Activated B cell treated with CpG ODN at 0.5 μM for 24 hours (primary cell): ENCODE data around the gene COASY. TPM values are rescaled to one million over a fixed set of nuclear protein-coding genes. Genes with fewer than 3 reads are reported as not detected.
"Not testable (repeated sequence)": the region's sequence is repeated elsewhere in the genome, so short reads cannot be mapped to it uniquely, and the experiment has no call there.

Experiments
- ATAC-seq: fragments of 200-7000 bp; cut with Tn5 transposase; one replicate; pipeline ENCODE4 v1.10.0; 2021; ENCODE audit warnings: low read depth, mild to moderate bottlenecking, moderate library complexity
- CTCF ChIA-PET: fragments of 350-600 bp; sonication (Branson Sonifier 250); formaldehyde crosslinking; loops from one replicate; lab custom pipeline; 2021; ENCODE audit warnings: antibody characterized with exemption; lab: Charles Lee
- POLR2A ChIA-PET: fragments of 350-600 bp; sonication (Branson Sonifier 250); formaldehyde crosslinking; loops from one replicate; lab custom pipeline; 2021; ENCODE audit warnings: antibody characterized with exemption; lab: Charles Lee
- DNase-seq: peaks from one replicate; pipeline ENCODE4 v3.0.0; 2022
- H3K27ac Mint-ChIP-seq: one replicate; pipeline ENCODE4 v1.8.0; 2020; ENCODE audit warnings: mixed read lengths
- H3K27me3 Mint-ChIP-seq: one replicate; pipeline ENCODE4 v1.8.0; 2021; ENCODE audit warnings: mixed read lengths
- H3K36me3 Mint-ChIP-seq: one replicate; pipeline ENCODE4 v1.8.0; 2021; ENCODE audit warnings: low read depth, mixed read lengths
- H3K4me1 Mint-ChIP-seq: one replicate; pipeline ENCODE4 v1.8.0; 2021; ENCODE audit warnings: mixed read lengths
- H3K4me3 Mint-ChIP-seq: one replicate; pipeline ENCODE4 v1.8.0; 2020; ENCODE audit warnings: mild to moderate bottlenecking, mixed read lengths
- H3K9me3 Mint-ChIP-seq: one replicate; pipeline ENCODE4 v1.8.0; 2020; ENCODE audit warnings: mixed read lengths
- intact Hi-C: fragments of 100-400 bp; cut with micrococcal nuclease; formaldehyde crosslinking; loops from one replicate; pipeline ENCODE4 v1.15.1; 2024
- total RNA-seq: library from RNA; stranded (reverse); gene quantifications from 2 replicates; pipeline ENCODE4 v1.2.3, GENCODE V29; 2022
- TF ChIP-seq, protein P1 (sequence below): fragments of 200-600 bp; IDR thresholded peaks from one replicate; pipeline ENCODE4 v1.8.0; 2022; ENCODE audit warnings: antibody characterized with exemption, mild to moderate bottlenecking

COASY gene
- total RNA-seq, 1 donor from 2014 or later: 94.9 TPM

- DNase-seq (no peak), ATAC-seq (peak; percentile 75)
- Mint-ChIP-seq H3K4me3 (no peak overlapping the region), H3K36me3 (peaks cover 30% of the 10 kb centered on the region), H3K4me1 (peaks cover 66% of the 10 kb centered on the region), H3K27ac (peak overlapping the region; percentile 54), H3K27me3 (no peaks in the 10 kb centered on the region), H3K9me3 (no peaks in the 10 kb centered on the region)
- CTCF ChIA-PET: no interaction called here
- TF ChIP-seq, protein P1, sequence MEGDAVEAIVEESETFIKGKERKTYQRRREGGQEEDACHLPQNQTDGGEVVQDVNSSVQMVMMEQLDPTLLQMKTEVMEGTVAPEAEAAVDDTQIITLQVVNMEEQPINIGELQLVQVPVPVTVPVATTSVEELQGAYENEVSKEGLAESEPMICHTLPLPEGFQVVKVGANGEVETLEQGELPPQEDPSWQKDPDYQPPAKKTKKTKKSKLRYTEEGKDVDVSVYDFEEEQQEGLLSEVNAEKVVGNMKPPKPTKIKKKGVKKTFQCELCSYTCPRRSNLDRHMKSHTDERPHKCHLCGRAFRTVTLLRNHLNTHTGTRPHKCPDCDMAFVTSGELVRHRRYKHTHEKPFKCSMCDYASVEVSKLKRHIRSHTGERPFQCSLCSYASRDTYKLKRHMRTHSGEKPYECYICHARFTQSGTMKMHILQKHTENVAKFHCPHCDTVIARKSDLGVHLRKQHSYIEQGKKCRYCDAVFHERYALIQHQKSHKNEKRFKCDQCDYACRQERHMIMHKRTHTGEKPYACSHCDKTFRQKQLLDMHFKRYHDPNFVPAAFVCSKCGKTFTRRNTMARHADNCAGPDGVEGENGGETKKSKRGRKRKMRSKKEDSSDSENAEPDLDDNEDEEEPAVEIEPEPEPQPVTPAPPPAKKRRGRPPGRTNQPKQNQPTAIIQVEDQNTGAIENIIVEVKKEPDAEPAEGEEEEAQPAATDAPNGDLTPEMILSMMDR: no peak
- intact Hi-C loops: no loop called here
- POLR2A ChIA-PET: interaction anchor here (1.9 kb wide), 1 partner anchor 25 kb away, joined by 5 read pairs; no protein-coding TSS in a partner anchor
These were observed 41.4 kb downstream of the COASY start for GRCh38 chr17:42603318-42603717.

DNA sequence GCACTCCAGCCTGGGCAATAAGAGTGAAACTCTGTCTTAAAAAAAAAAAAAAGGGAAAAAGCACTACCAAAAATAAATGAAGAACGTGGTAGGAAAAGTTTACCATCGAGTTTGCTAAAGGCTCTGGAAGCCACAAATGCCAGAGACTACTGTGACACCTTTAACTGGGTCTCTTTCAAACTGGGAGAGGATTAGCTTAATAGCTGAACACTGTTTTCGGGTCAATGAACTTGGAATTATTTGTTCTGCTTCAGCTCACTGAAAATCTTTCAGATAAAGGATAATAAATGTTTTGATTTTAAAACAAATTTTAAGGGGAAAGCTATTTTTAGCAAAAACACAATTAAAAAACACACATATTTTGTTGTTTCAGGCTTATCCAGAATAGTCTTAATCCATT, 45.8 kb downstream of the COASY start:
- H3K4me1 Mint-ChIP-seq: peaks cover 60% of the 10 kb centered on the region
- DNase-seq (no peak), ATAC-seq (no peak)
- H3K36me3 Mint-ChIP-seq: peaks cover 33% of the 10 kb centered on the region
- H3K27me3 Mint-ChIP-seq: no peaks in the 10 kb centered on the region
- no peak overlapping the region for H3K27ac Mint-ChIP-seq
- peak overlapping the region; percentile 100 for H3K4me3 Mint-ChIP-seq
- intact Hi-C loops: loop anchor here (5.0 kb wide), 1 partner anchor 50 kb away; the partner anchor contains the start of gene TUBG2
- ChIA-PET POLR2A (interaction anchor here (0.7 to 3.3 kb wide), 13 partner anchors 8 to 781 kb away, joined by 3 to 43 read pairs (median 7); partner anchors contain the start of genes NAGLU, PLEKHH3, PSMC3IP and RPL27), CTCF (interaction anchor here (1.0 to 2.7 kb wide), 6 partner anchors 29 to 156 kb away, joined by 3 to 32 read pairs (median 5); partner anchors contain the start of gene PSMC3IP)
- TF ChIP-seq, protein P1: no peak
- H3K9me3 Mint-ChIP-seq: no peaks in the 10 kb centered on the region

DNA sequence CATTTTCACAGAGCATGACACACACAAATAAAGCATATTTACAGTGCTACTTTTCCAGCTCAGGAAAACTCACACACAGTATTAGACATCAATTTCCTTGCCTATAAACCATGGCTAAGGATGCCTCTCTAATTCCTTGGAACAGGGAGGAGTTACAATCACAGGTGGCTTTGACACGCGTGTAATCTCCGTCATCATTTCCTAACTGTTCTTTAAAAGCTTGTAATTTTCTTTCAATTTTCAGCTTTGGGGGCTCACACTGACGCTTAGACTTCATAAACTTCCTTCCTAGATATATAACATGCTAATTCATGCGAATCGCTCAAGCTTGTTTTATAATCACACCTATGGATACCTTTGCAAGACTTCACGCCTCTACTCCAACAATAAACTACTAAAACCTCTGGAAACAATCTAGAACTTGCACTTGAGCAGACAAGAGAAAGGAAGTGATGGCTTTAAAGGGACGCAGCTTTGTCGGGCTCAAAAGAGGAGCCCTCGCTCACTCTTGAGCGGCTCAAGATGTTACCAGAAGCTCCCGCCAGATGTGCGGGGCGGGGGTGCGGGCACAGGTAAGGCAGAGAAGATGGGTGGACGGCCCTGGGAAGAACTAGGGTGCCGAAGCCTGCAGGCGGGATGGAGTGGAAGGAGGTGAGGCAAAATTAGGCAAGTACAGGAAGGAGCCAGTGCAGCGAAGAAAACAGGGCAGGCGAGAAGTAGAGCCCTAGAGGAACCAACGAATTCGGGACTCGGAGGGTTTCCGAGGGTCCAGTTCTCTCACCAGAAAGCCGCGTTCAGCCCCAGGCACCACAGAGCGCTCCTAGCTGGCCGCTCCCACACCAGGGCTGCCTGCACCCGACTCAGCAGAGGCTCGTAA, 46.6 kb downstream of the COASY start:
- TF ChIP-seq, protein P1: no peak
- ATAC-seq: peak; percentile 49
- DNase-seq: no peak
- Mint-ChIP-seq H3K4me3 (peak overlapping the region; percentile 100), H3K27ac (peak overlapping the region; percentile 98), H3K4me1 (peaks cover 54% of the 10 kb centered on the region), H3K27me3 (no peaks in the 10 kb centered on the region), H3K9me3 (no peaks in the 10 kb centered on the region), H3K36me3 (peaks cover 31% of the 10 kb centered on the region)
- ChIA-PET POLR2A (interaction anchor here (0.6 to 3.3 kb wide), 30 partner anchors 9 to 759 kb away, joined by 3 to 43 read pairs (median 4); partner anchors contain the start of genes BECN1, NAGLU, PLEKHH3 and PSMC3IP), CTCF (interaction anchor here (1.0 to 2.7 kb wide), 8 partner anchors 10 to 215 kb away, joined by 3 to 32 read pairs (median 5); partner anchors contain the start of genes BECN1 and PSMC3IP)
- intact Hi-C loops: loop anchor here (1.0 to 5.0 kb wide), 5 partner anchors 30 to 97 kb away; partner anchors contain the start of gene TUBG2

- ATAC-seq (peak; percentile 90), DNase-seq (peak; percentile 98)
- CTCF ChIA-PET: interaction anchor here (1.0 to 2.7 kb wide), 5 partner anchors 9 to 215 kb away, joined by 3 to 32 read pairs (median 9); partner anchors contain the start of genes BECN1 and PSMC3IP
- Mint-ChIP-seq H3K4me1 (peaks cover 47% of the 10 kb centered on the region), H3K36me3 (peaks cover 38% of the 10 kb centered on the region), H3K27ac (peak within 1 kb of the TSS; percentile 98), H3K9me3 (no peaks in the 10 kb centered on the region), H3K27me3 (no peaks in the 10 kb centered on the region), H3K4me3 (peak within 1 kb of the TSS; percentile 100)
- TF ChIP-seq, protein P1: no peak
- intact Hi-C loops: loop anchor here (1.0 to 5.0 kb wide), 5 partner anchors 31 to 96 kb away; partner anchors contain the start of gene TUBG2
- POLR2A ChIA-PET: interaction anchor here (0.6 to 3.3 kb wide), 30 partner anchors 9 to 759 kb away, joined by 3 to 43 read pairs (median 4); partner anchors contain the start of genes BECN1, NAGLU, PLEKHH3 and PSMC3IP
These were observed 47.4 kb downstream of the COASY start, which contains the start of the genes RETREG3 and TUBG1 for GRCh38 chr17:42609182-42609813. Gene RETREG3 (minus strand): TSS chr17:42609374. CDS start chr17:42609324, 50 bp downstream. Gene TUBG1 (plus strand): TSS chr17:42609683. CDS start chr17:42609738, 55 bp downstream.

DNA sequence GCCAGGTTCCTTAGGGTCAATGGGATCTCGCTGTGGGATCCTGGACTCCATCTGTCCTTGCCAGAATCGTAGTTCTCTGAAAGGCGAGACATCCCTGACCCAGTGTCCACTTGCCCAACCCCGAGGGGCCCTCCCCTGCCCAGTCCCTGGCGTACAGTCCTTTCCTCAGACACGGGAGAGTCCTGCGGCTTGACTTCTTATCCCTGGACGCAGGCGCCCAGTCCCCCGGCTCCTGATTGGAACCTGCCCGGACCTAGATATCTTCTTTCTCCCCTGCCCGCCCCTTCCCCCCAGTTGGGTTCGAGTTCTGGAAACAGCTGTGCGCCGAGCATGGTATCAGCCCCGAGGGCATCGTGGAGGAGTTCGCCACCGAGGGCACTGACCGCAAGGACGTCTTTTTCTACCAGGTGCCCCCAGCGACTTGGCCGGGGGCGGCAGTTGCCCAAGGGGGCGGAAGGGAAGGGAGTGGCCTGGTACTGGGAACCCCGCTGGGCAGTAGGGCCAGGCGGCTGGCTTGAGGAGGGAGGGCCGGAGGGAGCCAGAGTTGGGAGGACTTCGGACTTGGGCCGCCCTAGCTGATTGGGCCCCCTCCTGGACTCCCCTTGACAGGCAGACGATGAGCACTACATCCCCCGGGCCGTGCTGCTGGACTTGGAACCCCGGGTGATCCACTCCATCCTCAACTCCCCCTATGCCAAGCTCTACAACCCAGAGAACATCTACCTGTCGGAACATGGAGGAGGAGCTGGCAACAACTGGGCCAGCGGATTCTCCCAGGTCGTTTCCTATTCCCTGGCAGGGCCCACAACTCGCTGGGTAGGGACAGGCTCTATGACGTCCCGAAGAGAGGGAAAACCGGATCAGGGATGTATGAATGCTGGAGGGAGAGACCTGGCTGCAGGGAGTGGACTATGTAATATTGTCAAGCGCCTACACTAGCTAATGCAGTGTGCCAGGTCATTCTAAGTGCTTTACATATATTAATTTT, 48.2 kb downstream of the COASY start:
- H3K27me3 Mint-ChIP-seq, H3K9me3 Mint-ChIP-seq, ATAC-seq, DNase-seq: not testable (repeated sequence)
- Mint-ChIP-seq H3K4me3 (peak overlapping the region; percentile 100), H3K36me3 (peaks cover 41% of the 10 kb centered on the region), H3K4me1 (peaks cover 39% of the 10 kb centered on the region), H3K27ac (peak overlapping the region; percentile 98)
- intact Hi-C loops: loop anchor here (1.0 to 5.0 kb wide), 5 partner anchors 32 to 95 kb away; partner anchors contain the start of gene TUBG2
- ChIA-PET POLR2A (interaction anchor here (0.6 to 3.3 kb wide), 25 partner anchors 8 to 758 kb away, joined by 3 to 43 read pairs (median 5); partner anchors contain the start of genes NAGLU, PLEKHH3, PSMC3IP and RPL27), CTCF (interaction anchor here (1.0 to 2.7 kb wide), 5 partner anchors 9 to 214 kb away, joined by 3 to 32 read pairs (median 9); partner anchors contain the start of genes BECN1 and PSMC3IP)
